Stimulated activated CD4-positive, alpha-beta T cell treated with anti-CD3 and anti-CD28 coated beads, Interleukin-1b, Interleukin-23, amount 100 ng/mL, for 1 hour (primary cell): Measurements from ENCODE around the gene NELL2.

ENCODE experiments used
- DNase-seq, 2 donors: peaks; one replicate each; pipeline ENCODE4 v3.0.0-alpha.2; 2020; ENCODE audit warnings: low read depth in 2 of 2

NELL2 gene

GRCh38 chr12:44544018-44544417 is 332.1 kb downstream of the NELL2 start:
- DNase-seq = no peak

GRCh38 chr12:44542716-44543115 is 333.4 kb downstream of the NELL2 start:
- DNase-seq = no peak

- DNase-seq = no peak
Observed at GRCh38 chr12:44537354-44537753, 338.8 kb downstream of the NELL2 start.

- DNase-seq = no peak
Observed at GRCh38 chr12:44532940-44533339, 343.2 kb downstream of the NELL2 start.

DNA sequence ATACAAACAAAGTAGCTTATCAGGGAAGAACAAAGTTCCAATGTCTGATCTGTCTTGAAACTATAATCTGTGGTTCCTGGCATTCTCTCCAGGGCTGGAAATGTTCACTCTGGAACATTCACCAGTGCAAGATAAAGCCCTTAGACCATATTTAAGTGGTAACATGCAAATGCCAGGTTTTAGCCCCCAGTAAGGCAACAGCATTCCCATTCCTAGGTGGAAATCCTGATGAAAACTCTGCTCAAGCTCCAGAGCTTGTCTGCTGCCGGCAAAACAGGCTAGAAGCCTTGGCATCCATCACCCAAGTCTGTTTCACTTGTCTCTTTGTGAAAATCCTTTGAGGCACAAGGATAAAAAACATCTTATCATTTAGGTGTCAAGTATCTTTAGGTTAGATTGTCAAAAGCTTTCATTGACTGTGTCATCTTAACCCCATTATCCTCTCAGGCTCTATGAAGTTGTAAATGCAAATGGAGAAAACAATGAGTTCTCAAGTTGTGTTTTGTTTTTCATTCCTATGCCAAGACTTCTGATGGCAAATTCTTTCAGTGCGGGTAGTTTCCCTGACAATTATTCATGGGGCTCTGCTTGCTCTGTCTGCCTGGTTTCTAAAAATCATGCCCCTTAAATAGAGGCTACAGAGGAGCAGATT is 344.7 kb downstream of the NELL2 start:
- DNase-seq = no peak

DNA sequence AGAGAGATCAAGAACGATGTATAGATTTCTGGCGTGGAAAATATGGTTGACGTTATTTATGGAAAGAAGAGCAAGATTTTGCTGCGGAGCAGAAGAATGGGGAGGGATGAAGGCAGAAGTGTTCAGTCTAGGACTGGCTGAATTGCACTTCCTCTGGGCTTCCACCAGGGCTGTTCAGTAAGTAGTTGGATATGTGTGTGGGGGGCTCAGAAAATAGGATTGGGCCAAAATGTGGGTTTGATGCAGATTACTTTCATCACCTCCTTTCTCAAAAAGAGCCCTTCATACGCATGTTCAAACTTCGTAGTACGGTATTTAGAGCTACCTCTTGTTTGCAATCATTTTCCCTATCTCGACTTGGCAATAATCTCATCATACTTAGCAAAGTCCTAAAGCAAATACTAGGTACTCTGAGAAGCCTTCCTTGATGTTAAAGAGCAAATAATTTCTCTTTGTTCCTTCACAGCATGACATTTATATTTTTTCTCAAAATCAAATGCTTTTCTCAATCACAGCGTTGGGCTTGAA is 349.4 kb downstream of the NELL2 start:
- DNase-seq = no peak

DNA sequence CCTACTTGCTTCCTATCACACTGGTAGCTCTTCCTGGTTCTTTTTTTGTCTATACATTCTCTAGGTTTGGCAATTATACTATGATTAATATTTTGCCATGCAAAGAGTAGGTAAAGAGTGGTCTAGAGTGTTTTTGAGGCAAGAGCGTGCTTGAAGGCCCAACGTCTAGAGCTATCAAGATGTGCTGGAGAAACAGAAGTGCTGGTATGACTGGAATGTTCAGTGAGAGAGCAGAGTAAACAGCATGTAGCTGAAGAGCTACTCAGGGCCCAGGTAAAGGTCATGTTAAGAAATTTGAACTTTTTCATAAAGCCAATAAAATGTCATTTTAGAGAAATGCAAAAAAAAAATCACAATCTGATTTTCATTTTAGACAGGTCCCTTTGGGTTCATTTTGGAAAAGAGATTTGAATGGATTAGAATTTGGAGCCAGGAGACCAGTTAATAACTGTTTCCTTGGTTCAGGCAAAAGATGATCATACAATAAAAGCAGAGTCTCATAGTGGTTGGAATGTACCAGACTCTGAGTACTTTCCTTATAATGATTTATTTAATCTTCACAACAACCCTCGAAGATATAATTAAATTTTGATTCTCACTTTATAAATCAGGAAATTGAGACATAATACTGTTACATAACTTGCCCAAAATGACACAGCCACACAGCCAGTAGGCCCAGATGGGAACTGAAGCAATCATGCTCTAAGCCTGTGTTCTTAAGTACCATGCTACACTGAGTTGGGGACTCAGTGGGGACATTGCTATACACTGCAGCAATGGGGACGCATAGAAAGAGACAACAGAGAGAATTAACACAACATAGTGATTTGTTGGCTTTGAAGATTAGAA is 350.1 kb downstream of the NELL2 start:
- DNase-seq = no peak

DNA sequence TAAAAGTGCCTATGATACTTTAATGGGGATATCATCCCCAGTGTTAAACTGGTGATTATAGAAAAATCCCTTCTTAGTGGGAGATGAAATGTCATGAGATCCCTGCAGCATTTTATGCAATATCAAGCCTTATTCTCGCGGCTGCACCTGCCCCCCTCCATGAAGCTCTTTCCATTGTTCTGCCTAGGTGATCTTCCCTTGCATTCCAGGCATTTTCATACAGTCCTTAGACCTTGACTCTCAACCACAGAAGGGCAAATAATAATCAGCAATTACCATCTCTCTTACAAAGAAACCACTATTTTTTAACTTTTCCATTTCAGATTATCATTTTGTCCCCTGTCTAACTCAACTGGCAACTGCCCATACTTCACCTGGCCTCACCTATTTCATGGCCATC is 352.3 kb downstream of the NELL2 start:
- no peak for DNase-seq

DNA sequence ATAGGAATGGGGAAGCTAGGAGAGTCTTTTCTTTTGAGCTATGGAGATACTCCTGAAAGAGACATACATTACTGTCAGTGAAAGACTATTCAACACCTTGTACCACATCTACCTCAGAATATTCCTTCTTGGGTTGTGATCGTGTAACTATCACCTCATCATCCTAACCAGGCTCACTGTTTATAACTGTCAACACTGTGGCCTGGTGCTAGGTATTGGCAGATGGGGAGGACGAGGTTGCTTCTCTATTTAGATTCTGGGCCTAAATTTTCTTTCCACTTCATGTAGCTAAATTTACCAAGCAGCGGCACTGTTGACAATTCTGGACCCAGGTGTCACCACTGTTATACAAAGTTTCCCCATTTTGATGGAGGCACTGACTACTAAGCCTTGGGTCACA is 354.4 kb downstream of the NELL2 start:
- DNase-seq = no peak

DNA sequence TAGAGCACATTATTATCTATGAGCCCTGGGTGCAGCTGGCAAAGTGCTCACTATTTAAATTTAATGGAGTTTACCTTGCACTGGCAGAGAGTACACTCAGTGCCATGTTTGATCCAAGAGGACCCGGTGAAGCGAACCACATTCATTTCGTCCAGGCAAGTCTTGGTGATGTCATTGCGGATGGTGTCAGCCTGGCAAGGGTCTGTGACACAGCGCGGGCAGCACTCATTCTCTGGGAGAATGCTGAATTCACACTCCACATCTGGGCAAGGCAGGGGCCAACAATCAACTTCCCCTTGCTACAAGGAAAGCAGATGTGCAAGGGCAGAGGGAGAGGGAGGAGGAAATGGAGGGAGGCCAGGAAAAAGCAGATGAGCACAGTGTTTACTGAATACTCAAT is 356.2 kb downstream of the NELL2 start:
- DNase-seq = no peak

DNA sequence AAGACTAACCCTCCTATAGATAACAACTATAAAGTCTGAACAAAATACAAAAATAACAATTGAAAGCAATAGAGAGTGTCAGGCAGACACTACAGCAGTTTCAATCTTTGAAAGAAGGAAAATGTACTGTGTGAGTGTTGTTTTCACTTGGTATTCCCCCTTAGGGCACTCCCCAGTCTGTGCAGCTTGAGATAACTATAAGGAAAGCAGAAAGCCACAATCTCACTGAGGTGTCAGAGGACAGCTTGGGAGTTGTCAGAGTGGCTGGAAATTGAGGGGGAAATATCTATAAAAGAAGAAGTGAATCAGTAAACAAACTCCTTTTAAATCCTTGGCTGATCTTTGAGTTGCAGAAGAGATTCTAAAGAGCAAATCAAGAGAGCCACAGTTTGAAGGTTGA is 364.8 kb downstream of the NELL2 start:
- DNase-seq = no peak

GRCh38 chr12:44510510-44510909 is 365.6 kb downstream of the NELL2 start:
- no peak for DNase-seq

DNA sequence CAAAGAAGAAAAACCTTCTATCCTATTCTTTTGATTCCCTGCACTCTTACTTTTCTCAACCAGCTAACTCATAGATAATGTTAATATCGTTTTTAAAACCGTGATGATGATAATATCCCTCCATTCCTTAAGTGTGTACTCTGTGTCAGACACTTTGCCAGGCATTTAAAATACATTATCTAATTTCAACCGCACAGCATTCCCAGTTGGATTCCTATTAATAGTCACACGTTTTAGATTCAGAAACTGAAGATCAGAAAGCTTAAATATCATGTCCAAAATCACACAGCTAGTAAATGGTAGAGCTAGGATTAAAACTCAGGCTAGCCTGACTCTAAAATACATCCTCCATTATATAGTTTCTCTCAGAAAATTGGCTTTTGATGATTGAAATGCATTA is 366.0 kb downstream of the NELL2 start:
- no peak for DNase-seq

GRCh38 chr12:44509471-44509870 is 366.6 kb downstream of the NELL2 start:
- DNase-seq = no peak

- DNase-seq = no peak
Observed at GRCh38 chr12:44507461-44507860, 368.7 kb downstream of the NELL2 start.

GRCh38 chr12:44504799-44505198 is 371.3 kb downstream of the NELL2 start:
- no peak for DNase-seq

DNA sequence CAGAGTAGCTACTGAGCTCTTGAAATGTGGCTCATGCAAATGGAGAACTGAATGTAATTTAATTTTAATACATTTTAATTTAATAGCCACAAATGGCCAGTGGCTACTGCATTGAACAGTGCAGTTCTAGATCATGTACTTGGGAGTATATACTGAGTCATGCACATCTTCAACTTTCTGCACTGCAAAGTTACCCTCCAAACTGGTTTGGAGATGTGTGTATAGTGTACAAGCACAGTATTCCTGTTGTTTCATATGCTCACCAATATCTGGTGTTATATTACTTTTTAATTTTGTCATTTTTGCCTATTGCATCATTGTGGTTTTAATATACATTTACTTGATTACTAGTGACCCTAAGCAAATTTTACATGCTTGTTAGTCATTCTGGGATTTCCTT is 372.8 kb downstream of the NELL2 start:
- no peak for DNase-seq

- DNase-seq = no peak
Observed at GRCh38 chr12:44502681-44503080, 373.4 kb downstream of the NELL2 start.

DNA sequence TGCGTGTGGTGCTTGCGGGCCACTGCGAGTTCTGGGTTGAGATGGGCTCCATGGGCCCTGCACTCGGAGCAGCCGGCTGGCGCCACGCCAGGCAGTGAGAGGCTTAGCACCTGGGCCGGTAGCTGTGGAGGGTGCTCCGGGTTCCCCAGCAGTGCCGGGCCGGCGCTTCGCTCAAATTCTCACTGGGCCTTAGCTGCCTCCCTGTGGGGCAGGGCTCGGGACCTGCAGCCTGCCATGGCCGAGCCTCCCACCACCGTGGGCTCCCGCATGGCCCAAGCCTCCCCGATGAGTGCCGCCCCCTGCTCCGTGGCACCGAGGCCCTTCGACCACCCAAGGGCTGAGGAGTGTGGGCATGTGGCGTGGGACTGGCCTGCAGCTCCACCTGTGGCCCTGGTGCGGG is 375.7 kb downstream of the NELL2 start:
- DNase-seq = no peak

DNA sequence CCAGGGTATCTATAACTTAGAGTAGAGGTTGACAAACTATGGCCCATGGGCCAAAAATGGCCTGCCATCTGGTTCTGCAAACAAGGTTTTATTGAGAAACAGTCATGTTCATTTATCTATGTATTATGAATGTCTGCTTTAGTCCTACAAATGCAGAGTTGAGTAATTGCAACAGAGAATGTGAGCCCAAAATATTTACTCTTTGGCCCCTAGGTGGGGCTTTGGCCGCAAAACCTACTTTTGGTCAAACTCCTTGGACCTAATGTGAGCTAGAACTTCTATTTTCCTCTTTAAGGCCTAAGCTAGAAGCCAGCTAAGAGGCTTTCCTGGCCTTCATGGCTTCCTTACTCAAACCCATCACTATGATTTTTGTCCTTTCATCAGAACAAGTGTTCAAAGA is 379.1 kb downstream of the NELL2 start:
- DNase-seq = no peak

DNA sequence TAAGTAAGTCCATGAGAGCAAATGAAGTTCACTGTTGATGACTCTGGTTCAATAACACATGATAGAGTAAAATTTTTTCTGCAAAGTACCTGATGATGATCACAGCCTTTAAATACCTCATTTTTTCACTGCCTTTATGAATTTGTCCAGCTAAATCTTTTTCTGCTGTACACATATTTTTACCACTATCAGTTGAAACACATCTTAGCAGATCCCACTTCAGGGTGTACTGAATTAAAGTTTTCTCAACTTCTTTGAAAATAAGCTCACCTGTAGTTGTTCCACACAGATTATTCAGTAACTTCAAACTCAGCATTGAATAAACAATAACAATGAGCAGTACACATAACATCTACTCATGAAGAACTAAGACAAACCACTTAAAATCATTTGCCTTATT is 385.9 kb downstream of the NELL2 start:
- DNase-seq = no peak

- no peak for DNase-seq
Observed at GRCh38 chr12:44488180-44488579, 387.9 kb downstream of the NELL2 start.

DNA sequence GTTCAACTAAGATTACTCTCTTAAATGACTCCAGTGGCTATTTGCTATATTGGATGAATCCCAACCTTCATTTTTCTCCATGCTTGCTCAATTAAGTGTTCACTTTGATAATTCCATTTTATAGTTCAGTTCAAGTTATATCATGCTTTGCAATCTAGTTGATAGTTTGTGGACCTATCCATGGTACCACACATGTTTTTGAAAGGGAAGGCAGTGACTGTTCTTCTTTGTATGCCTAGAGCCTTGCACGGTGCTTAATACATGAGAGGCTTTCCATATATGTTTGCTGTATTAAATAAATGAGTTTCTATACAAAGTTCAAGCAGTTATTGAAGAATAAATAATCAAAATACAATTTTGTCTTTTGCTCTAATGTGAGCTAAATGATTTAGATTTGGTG is 391.3 kb downstream of the NELL2 start:
- no peak for DNase-seq
